GM19324 (cell line): ENCODE results near the gene ALK.

Source experiments
- ATAC-seq: cut with Tn5 transposase; IDR thresholded peaks from one replicate; pipeline ENCODE4 v1.9.1; 2021; ENCODE audit warnings: mild to moderate bottlenecking, moderate library complexity; ENCODE audit not compliant: unreplicated experiment, low FRiP score

Gene ALK

GRCh38 chr2:29910465-29910864 is 10.9 kb downstream of the ALK start:
- ATAC-seq, result no peak

- ATAC-seq, result no peak
These were observed 19.0 kb downstream of the ALK start for GRCh38 chr2:29902356-29902755.

GRCh38 chr2:29900971-29901633 is 20.3 kb downstream of the ALK start:
- no peak for ATAC-seq

- ATAC-seq, result no peak
These were observed 22.4 kb downstream of the ALK start for GRCh38 chr2:29898999-29899398.

GRCh38 chr2:29894822-29895614 is 26.4 kb downstream of the ALK start:
- ATAC-seq, result no peak

GRCh38 chr2:29892585-29893259 is 28.7 kb downstream of the ALK start:
- no peak for ATAC-seq

- ATAC-seq, result no peak
These were observed 40.2 kb downstream of the ALK start for GRCh38 chr2:29881089-29881730.

- no peak for ATAC-seq
These were observed 41.3 kb downstream of the ALK start for GRCh38 chr2:29880084-29880483.

- ATAC-seq, result no peak
These were observed 41.9 kb downstream of the ALK start for GRCh38 chr2:29879456-29879855.

GRCh38 chr2:29878898-29879297 is 42.5 kb downstream of the ALK start:
- no peak for ATAC-seq

GRCh38 chr2:29876374-29876773 is 45.0 kb downstream of the ALK start:
- no peak for ATAC-seq

- no peak for ATAC-seq
These were observed 46.6 kb downstream of the ALK start for GRCh38 chr2:29874745-29875144.

- ATAC-seq, result no peak
These were observed 48.5 kb downstream of the ALK start for GRCh38 chr2:29872870-29873269.

GRCh38 chr2:29871541-29871940 is 49.8 kb downstream of the ALK start:
- ATAC-seq, result no peak

- ATAC-seq, result no peak
These were observed 55.9 kb downstream of the ALK start for GRCh38 chr2:29865512-29865911.

- no peak for ATAC-seq
These were observed 56.4 kb downstream of the ALK start for GRCh38 chr2:29864988-29865387.

- ATAC-seq, result no peak
These were observed 65.3 kb downstream of the ALK start for GRCh38 chr2:29855924-29856639.

- ATAC-seq, result no peak
These were observed 70.6 kb downstream of the ALK start for GRCh38 chr2:29850794-29851193.

- ATAC-seq, result no peak
These were observed 72.6 kb downstream of the ALK start for GRCh38 chr2:29848566-29849310.

- no peak for ATAC-seq
These were observed 73.5 kb downstream of the ALK start for GRCh38 chr2:29847886-29848285.
